Measurements from ENCODE around the gene RIPPLY3.

DNA sequence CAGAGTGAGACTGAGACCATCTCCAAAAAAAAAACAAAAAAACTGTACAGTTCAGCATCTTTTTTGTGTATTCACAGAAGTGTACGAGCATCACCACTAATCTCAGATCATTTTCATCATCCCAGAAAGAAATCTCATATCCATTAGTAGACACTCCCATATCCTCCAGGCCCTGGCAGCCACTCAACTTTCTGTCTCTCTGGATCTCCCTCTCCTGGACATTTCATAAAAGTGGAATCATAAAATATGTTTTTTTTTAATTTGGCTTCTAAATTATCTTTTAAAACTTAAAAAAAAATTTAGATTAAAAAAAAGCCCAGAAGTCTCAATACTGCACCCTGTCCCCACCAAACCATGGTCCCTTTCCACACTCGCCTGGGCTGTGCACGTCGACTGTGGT is 22.1 kb downstream of the RIPPLY3 start:
- TF ChIP-seq POLR2A (IDR thresholded peaks at IDR 0.05) (no peak), CTCF (IDR thresholded peaks at IDR 0.05) (no peak), EP300 (IDR thresholded peaks at IDR 0.05) (no peak)
